Activated T-cell treated with anti-CD3 and anti-CD28 coated beads, Interleukin-2, amount 50 U/mL, for 48 hours (primary cell): ENCODE data around the gene GYPB.
A peak's percentile ranks its signal among the peaks of the same experiment; 100 is the strongest.
"Not testable (repeated sequence)": the region's sequence is repeated elsewhere in the genome, so short reads cannot be mapped to it uniquely, and the experiment has no call there.

Experiments used
- DNase-seq, 2 experiments: peaks; one replicate each; pipeline ENCODE4 v3.0.0-alpha.2; 2020

GYPB gene

DNA sequence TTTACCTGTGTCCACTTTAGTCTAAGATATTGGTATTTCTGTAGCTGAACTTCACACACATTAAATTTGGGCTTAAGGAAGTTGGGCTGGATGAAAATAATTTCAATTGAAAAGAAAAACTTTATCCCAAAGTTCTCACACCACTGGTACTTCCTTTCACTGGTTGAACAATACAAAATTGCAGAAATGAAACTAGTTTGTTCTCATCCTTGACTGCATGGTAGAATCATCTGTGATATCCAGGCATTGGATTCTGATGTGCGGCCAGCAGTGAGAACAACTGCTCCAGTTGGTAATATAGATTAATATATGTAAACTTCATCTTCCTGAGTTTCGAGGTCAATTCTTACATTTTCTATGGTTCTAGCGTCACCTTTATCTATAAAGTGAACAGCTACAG lies 10.6 kb downstream of the GYPB start:
- not testable (repeated sequence) for DNase-seq

DNA sequence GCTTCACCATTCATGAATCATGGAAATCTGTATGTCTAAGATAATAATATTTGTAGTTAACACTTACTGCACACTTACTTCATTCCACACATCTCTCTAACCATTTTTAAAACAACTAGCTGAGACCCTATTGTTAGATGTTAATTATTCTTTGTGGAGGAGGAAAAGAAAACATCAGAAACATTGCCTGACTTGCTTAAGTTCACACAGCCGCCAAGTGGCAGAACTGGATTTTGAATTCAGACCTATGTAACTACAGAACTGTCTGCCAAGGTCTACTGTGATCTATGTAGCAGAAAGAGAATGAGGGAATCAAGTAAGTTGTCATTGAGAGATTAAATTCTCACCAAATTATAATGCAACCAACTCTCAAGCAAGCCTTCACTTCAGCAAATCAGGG lies 11.2 kb downstream of the GYPB start:
- DNase-seq = not testable (repeated sequence)

DNA sequence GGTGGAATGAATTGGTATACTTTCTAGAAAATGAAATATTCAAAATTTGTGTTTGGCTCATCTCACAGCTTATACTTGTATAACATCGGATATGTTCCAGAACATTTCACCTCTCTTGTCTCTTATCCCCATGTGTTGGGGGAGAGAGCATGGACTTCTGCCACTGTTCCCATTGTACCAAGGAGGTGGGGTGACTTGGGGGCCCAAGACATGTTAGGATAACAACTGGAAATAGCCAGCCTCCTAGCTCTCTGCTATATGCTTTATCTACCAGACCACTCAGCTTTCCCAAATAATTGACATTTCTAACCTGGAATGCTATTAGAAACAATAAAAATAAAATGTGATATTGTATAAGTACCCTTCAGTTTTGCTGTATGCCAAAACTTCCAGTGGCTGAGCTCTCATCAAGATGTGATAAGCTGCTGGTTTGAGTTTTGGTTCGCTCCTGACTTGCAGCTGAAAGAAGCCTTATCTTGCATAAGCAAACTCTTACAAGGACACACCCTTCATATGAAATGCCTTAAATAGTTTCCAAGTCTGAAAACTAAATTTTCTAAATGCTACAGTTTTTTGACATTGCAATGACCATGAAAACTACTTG lies 12.9 kb downstream of the GYPB start:
- not testable (repeated sequence) for DNase-seq

- DNase-seq = not testable (repeated sequence)
Measured at GRCh38 chr4:144005558-144005953, 13.6 kb downstream of the GYPB start.

- not testable (repeated sequence) for DNase-seq
Measured at GRCh38 chr4:144004868-144005557, 14.2 kb downstream of the GYPB start.

DNA sequence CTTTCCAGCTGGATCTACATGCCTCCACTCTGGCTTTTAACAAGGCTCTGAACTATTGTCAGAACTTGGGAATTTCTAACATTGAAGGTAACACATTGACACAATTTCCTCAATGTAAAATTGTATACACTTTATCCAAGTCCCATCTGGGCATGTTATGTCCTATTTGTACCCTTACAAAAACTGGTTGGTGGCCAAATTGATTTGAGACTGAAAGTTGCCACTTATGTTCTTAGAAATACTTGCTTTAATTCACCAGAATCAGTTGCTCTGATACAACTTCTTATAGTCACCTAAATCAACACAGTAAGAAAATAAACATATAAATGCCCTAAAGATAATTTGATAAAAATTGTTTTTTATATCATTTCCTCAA lies 15.3 kb downstream of the GYPB start:
- not testable (repeated sequence) for DNase-seq

DNA sequence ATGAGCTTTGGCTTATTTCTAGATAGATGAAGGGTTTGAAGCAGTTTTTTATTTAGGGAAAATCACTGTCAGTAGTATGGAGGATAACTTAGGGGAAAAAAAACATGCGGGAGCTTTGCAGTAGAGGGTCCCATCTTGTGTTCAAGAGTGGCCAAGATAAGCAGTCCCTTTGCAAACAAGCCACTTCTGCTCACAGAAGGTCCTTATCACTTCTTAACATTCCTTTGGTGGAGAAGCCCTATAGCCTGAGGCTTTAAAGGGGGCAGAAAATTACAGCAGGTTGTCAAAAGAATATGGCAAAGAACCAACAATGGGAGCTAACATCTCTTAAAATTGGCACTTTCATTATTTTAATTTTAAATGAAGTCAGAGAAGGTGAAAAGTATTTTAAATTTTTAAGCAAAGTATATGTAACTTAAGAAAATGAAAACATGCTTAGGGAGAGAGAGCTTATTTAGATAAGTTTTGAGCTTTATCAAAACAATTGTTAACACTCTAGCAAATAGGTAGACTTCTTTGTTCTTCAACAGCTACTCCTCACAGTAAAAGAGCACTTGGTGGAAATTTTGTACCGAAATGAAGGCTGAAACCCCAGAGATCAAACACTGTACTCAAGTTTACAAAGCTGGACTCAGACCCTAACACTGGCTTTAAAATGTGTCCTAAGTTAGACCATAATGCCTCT lies 15.8 kb downstream of the GYPB start:
- DNase-seq = not testable (repeated sequence)

GRCh38 chr4:144000331-144000995 lies 18.7 kb downstream of the GYPB start:
- not testable (repeated sequence) for DNase-seq

GRCh38 chr4:143996193-143996592 lies 23.0 kb downstream of the GYPB start:
- not testable (repeated sequence) for DNase-seq

DNA sequence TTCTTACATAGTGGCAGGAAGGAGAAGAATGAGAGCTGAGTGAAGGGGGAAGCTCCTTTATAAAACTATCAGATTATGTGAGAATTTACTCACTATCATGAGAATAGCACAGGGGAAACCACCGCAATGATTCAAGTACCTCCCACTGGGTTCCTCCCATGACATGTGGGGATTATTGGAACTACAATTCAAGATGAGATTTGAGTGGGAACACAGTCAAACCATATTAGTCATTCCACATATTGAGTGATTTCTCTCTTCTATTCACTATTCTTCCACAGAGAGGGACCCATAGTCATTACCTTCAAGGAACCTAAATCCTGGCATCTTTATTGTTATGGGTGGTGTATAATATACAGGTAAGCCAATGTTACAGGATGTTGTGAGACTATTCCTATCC lies 27.4 kb downstream of the GYPB start:
- not testable (repeated sequence) for DNase-seq

DNA sequence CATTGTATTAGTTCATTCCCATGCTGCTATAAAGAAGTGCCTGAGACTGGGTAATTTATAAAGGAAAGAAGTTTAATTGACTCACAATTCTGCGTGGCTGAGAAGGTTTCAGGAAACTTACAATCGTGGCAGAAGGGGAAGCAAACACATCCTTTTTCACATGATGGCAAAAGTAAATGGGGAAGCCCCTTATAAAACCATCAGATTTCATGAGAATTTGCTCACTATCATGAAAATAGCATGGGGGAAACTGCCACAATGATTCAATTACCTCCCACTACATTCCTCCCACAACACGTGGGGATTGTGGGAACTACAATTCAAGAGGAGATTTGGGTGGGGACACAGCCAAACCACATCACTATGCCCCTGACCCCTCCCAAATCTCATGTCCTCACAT lies 28.5 kb downstream of the GYPB start:
- peak in 1 of 2 experiments; percentile 19 for DNase-seq

GRCh38 chr4:143986180-143986579 lies 33.0 kb downstream of the GYPB start:
- DNase-seq = no peak

- not testable (repeated sequence) for DNase-seq
Measured at GRCh38 chr4:143980776-143981175, 38.4 kb downstream of the GYPB start.

DNA sequence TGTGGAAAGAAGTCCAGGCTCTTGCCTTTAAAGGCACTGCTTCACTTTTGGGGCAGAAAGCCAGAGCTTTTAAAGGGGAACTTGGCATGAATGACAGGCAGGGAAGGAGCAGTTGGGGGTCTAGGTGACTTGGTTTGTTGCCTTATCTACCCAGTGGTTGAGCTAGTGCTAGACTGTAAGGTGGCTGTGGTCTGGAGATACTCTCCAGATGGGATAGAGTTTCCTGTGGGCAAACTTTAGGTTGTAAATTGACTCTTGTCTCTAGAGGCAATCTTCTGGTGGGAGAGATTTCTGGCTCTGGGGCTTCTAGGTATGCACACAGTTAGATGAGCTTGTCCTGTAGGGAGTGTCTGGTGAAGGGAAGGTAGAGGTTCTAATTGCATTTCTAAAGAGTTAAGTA lies 43.7 kb downstream of the GYPB start:
- not testable (repeated sequence) for DNase-seq

GRCh38 chr4:143974021-143974420 lies 45.2 kb downstream of the GYPB start:
- DNase-seq = not testable (repeated sequence)

DNA sequence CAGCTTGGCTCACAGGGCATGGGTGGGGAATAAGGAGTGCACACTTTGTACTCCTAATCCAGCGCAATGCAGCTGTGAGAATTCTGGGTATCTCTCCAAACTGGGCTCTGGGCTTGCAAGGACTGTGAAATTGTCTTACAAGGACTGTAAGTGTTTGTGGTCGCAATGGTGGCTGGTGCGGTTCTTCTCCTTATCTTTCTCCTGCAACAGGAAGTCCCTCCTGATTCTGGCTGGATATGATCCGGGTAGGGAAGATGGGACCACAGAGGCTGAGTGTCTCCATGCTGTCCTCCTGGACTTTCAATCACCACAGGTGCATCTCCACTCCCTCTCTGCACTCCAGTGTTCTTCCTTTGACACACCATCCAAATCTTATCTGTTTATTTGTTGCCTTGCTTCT lies 58.1 kb downstream of the GYPB start:
- no peak for DNase-seq

GRCh38 chr4:143955306-143955705 lies 63.9 kb downstream of the GYPB start:
- DNase-seq = not testable (repeated sequence)

- DNase-seq = not testable (repeated sequence)
Measured at GRCh38 chr4:143951458-143951972, 67.7 kb downstream of the GYPB start.

DNA sequence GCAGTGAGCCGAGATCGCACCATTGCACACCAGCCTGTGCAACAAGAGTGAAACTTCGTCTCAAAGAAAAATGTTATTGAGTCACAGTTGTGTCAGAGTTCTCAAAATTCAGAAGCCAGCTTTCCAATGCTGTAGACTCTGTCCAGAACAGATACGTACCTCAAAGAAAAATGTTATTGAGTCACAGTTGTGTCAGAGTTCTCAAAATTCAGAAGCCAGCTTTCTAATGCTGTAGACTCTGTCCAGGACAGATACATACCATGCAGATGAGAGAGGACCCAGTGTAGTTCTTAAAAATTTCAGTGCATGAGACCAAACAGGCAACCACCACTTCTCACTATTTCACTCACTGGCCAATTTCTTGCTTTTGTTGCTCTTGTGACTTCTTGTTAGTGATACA lies 68.2 kb downstream of the GYPB start:
- DNase-seq = not testable (repeated sequence)

- not testable (repeated sequence) for DNase-seq
Measured at GRCh38 chr4:143950185-143950584, 69.0 kb downstream of the GYPB start.

DNA sequence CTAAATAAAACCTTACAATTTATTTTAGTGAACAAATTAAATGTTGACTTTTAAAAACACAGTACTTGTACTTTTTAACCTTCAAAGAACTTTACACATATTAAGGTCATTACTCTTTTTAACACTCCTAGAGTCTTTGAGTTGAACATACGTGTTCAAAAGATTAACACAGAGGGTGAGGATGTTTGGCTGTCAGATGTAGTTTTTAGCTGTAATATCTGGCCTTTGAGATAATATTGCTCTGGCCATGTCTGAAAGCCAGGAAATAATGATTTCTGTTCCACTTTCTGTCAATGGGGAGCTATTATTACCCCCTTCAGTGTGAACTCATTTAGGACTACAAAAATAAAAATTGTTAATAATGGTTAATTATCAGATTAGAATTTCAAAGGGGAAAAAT lies 71.7 kb downstream of the GYPB start:
- not testable (repeated sequence) for DNase-seq
